Endodermal cell (in vitro differentiated cells): ENCODE data around the gene MYO16. TPM values are rescaled to one million over a fixed set of nuclear protein-coding genes. Genes with fewer than 3 reads are reported as not detected.
"Not testable (repeated sequence)": the region's sequence is repeated elsewhere in the genome, so short reads cannot be mapped to it uniquely, and the experiment has no call there.

Source experiments
- DNase-seq: peaks from one replicate; pipeline ENCODE4 v3.0.0-alpha.2; 2017
- H3K27ac ChIP-seq: 2 replicates; pipeline ENCODE4 v1.5.1; 2013; ENCODE audit warnings: mild to moderate bottlenecking, low read depth, low read length, moderate library complexity
- H3K27me3 ChIP-seq: 2 replicates; pipeline ENCODE4 v1.6.1; 2013; ENCODE audit warnings: mild to moderate bottlenecking, low read length, moderate library complexity; ENCODE audit not compliant: insufficient read depth, control insufficient read depth, poor library complexity, severe bottlenecking
- H3K36me3 ChIP-seq: 2 replicates; pipeline ENCODE4 v1.7.0; 2013; ENCODE audit warnings: mild to moderate bottlenecking, low read length, moderate library complexity; ENCODE audit not compliant: control insufficient read depth, insufficient read depth
- H3K4me1 ChIP-seq: one replicate; pipeline ENCODE4 v1.7.0; 2013; ENCODE audit warnings: low read length; ENCODE audit not compliant: control insufficient read depth, insufficient read depth
- H3K4me3 ChIP-seq: 2 replicates; pipeline ENCODE4 v1.5.1; 2013; ENCODE audit warnings: mild to moderate bottlenecking, low read length, moderate library complexity
- H3K9ac ChIP-seq: 2 replicates; pipeline ENCODE4 v1.6.1; 2013; ENCODE audit warnings: mild to moderate bottlenecking, low read length, moderate library complexity; ENCODE audit not compliant: poor library complexity, severe bottlenecking; ENCODE audit errors: extremely low read depth
- H3K9me3 ChIP-seq: 2 replicates; pipeline ENCODE4 v1.6.1; 2013; ENCODE audit warnings: mild to moderate bottlenecking, low read length, moderate library complexity; ENCODE audit not compliant: control insufficient read depth
- H3K27ac Mint-ChIP-seq: 2 replicates; pipeline ENCODE4 v1.8.0; 2020; ENCODE audit warnings: mixed read lengths
- H3K27me3 Mint-ChIP-seq: 2 replicates; pipeline ENCODE4 v1.8.0; 2021; ENCODE audit warnings: mild to moderate bottlenecking, mixed read lengths; ENCODE audit not compliant: insufficient read depth
- H3K36me3 Mint-ChIP-seq: 2 replicates; pipeline ENCODE4 v1.8.0; 2020; ENCODE audit warnings: low read depth, mixed read lengths
- H3K4me1 Mint-ChIP-seq: 2 replicates; pipeline ENCODE4 v1.8.0; 2020; ENCODE audit warnings: mixed read lengths
- H3K4me3 Mint-ChIP-seq: 2 replicates; pipeline ENCODE4 v1.8.0; 2020; ENCODE audit warnings: mild to moderate bottlenecking, moderate library complexity, mixed read lengths
- H3K9me3 Mint-ChIP-seq: 2 replicates; pipeline ENCODE4 v1.8.0; 2020; ENCODE audit warnings: mild to moderate bottlenecking, mixed read lengths
- WGBS, 2 experiments: methylation state at CpG; one replicate each; pipeline versions ENCODE4 v1.1.5 to v1.1.7; 2013; ENCODE audit warnings: missing lambda C conversion rate in 2 of 2, mixed read lengths in 1 of 2; ENCODE audit not compliant: insufficient coverage in 1 of 2, insufficient read length in 1 of 2; 5-methylcytosine and 5-hydroxymethylcytosine counted together
- total RNA-seq, 2 donors: library from RNA; stranded (reverse); fragmentation: NEBNext Ultra II Directional in 1 of 2; extraction: Animal tissue kit (Norgen Biotek cat#: 25700) in 1 of 2; gene quantifications; 2 replicates in 1 of 2; 3 replicates in 1 of 2; pipeline ENCODE4 v1.2.1, GENCODE V29; 2021
- TF ChIP-seq, protein P1 (sequence below): fragments of 200-600 bp; sonication (generic); conservative IDR thresholded peaks from 2 replicates; pipeline ENCODE4 v1.5.0; 2021; ENCODE audit warnings: antibody characterized with exemption, mild to moderate bottlenecking

The MYO16 gene
- total RNA-seq, 2 donors from 2014 or later = 0.70 to 1.2 TPM

DNA sequence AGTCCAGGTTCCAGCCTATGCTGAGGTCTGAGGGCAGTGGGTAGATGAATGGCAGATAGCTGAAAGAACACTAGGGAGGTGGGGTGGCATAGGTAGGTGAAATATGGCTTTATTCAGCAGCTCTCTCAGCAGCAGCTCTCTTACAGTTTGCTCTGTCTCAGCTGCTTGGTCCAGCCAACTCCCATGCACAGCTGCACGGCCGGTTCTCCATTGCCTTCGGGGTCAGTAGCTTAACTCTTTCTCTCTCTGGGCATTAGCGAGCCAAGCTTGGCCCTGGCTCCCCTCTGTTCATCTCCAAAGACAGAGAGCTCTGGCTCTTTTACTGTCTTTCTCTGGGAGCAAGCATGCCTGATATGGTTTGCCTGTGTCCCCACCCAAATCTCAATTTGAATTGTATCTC is 151.9 kb downstream of the MYO16 start:
- H3K9me3 ChIP-seq = peaks cover 32% of the 10 kb centered on the region
- WGBS, 2 experiments = 92% methylated on average over 4 of the region's 4 CpGs
- H3K4me3 ChIP-seq = no peak overlapping the region
- Mint-ChIP-seq H3K4me3 (no peak overlapping the region), H3K4me1 (peaks cover 16% of the 10 kb centered on the region), H3K27ac (no peak overlapping the region), H3K27me3 (no peaks in the 10 kb centered on the region), H3K36me3 (peaks cover 19% of the 10 kb centered on the region), H3K9me3 (peaks cover 39% of the 10 kb centered on the region)
- no peak for DNase-seq
- H3K27ac ChIP-seq = no peak overlapping the region
- TF ChIP-seq, protein P1, sequence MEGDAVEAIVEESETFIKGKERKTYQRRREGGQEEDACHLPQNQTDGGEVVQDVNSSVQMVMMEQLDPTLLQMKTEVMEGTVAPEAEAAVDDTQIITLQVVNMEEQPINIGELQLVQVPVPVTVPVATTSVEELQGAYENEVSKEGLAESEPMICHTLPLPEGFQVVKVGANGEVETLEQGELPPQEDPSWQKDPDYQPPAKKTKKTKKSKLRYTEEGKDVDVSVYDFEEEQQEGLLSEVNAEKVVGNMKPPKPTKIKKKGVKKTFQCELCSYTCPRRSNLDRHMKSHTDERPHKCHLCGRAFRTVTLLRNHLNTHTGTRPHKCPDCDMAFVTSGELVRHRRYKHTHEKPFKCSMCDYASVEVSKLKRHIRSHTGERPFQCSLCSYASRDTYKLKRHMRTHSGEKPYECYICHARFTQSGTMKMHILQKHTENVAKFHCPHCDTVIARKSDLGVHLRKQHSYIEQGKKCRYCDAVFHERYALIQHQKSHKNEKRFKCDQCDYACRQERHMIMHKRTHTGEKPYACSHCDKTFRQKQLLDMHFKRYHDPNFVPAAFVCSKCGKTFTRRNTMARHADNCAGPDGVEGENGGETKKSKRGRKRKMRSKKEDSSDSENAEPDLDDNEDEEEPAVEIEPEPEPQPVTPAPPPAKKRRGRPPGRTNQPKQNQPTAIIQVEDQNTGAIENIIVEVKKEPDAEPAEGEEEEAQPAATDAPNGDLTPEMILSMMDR = no peak
- H3K4me1 ChIP-seq = peaks cover 12% of the 10 kb centered on the region
- no peak overlapping the region for H3K9ac ChIP-seq
- H3K36me3 ChIP-seq = no peaks in the 10 kb centered on the region
- no peaks in the 10 kb centered on the region for H3K27me3 ChIP-seq

DNA sequence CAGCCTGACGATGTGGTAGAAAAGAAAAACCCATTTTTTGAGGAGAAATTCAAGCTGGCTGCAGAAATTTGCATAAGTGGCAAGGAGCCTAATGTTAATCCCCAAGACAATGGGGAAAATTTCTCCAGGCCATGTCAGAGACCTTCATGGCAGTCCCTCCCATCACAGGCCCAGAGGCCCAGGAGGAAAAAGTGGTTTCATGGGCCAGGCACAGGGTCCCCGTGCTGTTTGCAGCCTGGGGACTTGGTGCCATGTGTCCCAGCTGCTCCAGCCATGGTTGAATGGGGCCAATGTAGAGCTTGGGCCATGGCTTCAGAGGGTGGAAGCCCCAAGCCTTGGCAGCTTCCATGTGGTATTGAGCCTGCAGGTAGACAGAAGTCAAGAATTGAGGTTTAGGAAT is 153.1 kb downstream of the MYO16 start:
- H3K9me3 ChIP-seq = peaks cover 32% of the 10 kb centered on the region
- peaks cover 19% of the 10 kb centered on the region for H3K36me3 Mint-ChIP-seq
- H3K27me3 Mint-ChIP-seq, DNase-seq, H3K4me3 ChIP-seq, H3K4me3 Mint-ChIP-seq, H3K27ac Mint-ChIP-seq, H3K9ac ChIP-seq, H3K27ac ChIP-seq, H3K36me3 ChIP-seq, H3K4me1 Mint-ChIP-seq, H3K27me3 ChIP-seq, H3K4me1 ChIP-seq: not testable (repeated sequence)
- 86 to 96% methylated on average over 1 to 2 of the region's 2 CpGs for WGBS, 2 experiments
- peaks cover 39% of the 10 kb centered on the region for H3K9me3 Mint-ChIP-seq

DNA sequence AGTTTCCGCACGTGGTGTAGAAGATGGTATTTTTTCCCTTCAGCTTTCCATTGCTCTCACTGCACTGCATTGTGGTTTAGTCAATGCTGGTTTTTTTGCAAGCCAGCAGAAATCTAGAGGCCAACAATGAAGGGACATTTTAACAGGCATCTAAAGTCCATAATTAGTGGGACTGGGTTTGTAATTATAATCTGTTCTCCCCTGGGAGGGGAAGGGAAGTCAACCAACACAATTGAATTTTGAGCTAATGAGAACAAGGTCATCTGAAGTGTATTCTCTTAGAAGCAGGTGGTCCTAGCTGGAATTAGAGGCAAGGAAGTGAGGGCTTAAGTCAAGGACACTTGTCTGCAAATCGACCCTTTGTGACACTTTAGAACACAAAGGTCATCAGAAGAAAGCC is 156.4 kb downstream of the MYO16 start:
- H3K9ac ChIP-seq = no peak overlapping the region
- Mint-ChIP-seq H3K27me3 (no peaks in the 10 kb centered on the region), H3K4me1 (no peaks in the 10 kb centered on the region), H3K36me3 (peaks cover 19% of the 10 kb centered on the region), H3K27ac (no peak overlapping the region), H3K9me3 (peaks cover 32% of the 10 kb centered on the region), H3K4me3 (no peak overlapping the region)
- peaks cover 24% of the 10 kb centered on the region for H3K9me3 ChIP-seq
- DNase-seq = no peak
- 67 to 81% methylated on average over 1 to 3 of the region's 3 CpGs for WGBS, 2 experiments
- TF ChIP-seq, protein P1 = no peak
- no peaks in the 10 kb centered on the region for H3K36me3 ChIP-seq
- no peaks in the 10 kb centered on the region for H3K27me3 ChIP-seq
- H3K4me1 ChIP-seq = no peaks in the 10 kb centered on the region
- no peak overlapping the region for H3K4me3 ChIP-seq
- no peak overlapping the region for H3K27ac ChIP-seq
